Right atrium auricular region (tissue), 2 donors: ENCODE measurements around the gene HTR2B. TPM values are rescaled to one million over a fixed set of nuclear protein-coding genes. Genes with fewer than 3 reads are reported as not detected.
A peak's percentile ranks its signal among the peaks of the same experiment; 100 is the strongest.

ENCODE experiments used
- DNase-seq: peaks from one replicate; pipeline ENCODE4 v3.0.0-alpha.2; 2019; ENCODE audit warnings: low spot score
- H3K27ac ChIP-seq, 2 donors: fragments of 200-600 bp; sonication (generic); 1 replicate in 1 of 2; 2 replicates in 1 of 2; pipeline ENCODE4 v1.5.1; 2016 to 2019
- H3K27me3 ChIP-seq, 2 donors: fragments of 200-600 bp; sonication (generic); one replicate each; pipeline versions ENCODE4 v1.5.1 to v1.6.0; 2017 to 2019
- H3K36me3 ChIP-seq: fragments of 200-600 bp; sonication (generic); one replicate; pipeline ENCODE4 v1.5.1; 2016
- H3K4me1 ChIP-seq, 2 donors: fragments of 200-600 bp; sonication (generic); one replicate each; pipeline versions ENCODE4 v1.5.1 to v1.6.0; 2017 to 2019
- H3K4me3 ChIP-seq, 2 donors: fragments of 200-600 bp; sonication (generic); 1 replicate in 1 of 2; 2 replicates in 1 of 2; pipeline ENCODE4 v1.5.1; 2017 to 2019; ENCODE audit warnings: mild to moderate bottlenecking in 1 of 2, moderate library complexity in 1 of 2
- H3K9me3 ChIP-seq, 2 donors: fragments of 200-600 bp; sonication (generic); one replicate each; pipeline ENCODE4 v1.5.1; 2019
- total RNA-seq, 2 donors: library from RNA; depleted of rRNA; stranded (reverse); fragments of >200 nt; gene quantifications; one replicate each; pipeline ENCODE4 v1.1.0, GENCODE V29; 2016
- TF ChIP-seq, protein P1 (sequence below), 2 donors: fragments of 200-600 bp; sonication (generic); IDR thresholded peaks; one replicate each; pipeline ENCODE4 v1.5.1; 2019; ENCODE audit warnings: antibody characterized with exemption in 2 of 2

The HTR2B gene
- total RNA-seq, 2 donors from 2014 or later = 2.8 to 7.3 TPM

DNA sequence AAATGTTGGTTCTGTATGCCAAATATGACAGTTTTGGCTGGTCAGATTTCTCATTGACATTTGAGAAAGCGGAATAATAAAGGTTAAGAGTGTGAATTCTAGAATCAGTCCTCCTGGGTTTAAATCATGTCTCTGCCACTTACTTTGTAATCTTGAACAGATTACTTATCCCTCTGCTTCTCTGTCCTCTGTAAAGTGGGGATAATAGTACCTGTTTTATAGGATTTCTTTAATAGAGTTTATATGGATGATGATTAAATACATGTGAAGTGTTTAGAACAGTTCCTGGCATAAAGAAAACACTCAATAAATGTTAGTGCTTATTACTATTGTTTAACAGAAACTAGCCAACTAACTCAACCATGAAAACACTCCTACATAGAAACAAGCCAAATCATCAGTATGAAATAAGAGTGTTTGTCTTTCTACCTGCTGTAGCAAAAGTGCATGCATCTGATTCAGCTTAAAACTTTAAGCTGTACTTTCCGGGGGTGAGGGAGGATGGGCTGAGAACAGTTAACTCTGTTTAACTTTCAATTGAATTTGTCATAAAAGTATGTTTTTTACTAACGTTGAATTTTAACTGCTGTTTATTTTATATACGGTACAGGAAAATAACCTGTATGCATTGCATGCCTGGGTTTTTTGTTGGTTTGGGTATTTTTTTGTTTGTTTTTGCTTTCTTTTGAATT is 6.8 kb downstream of the HTR2B start:
- no peaks in the 10 kb centered on the region for H3K27me3 ChIP-seq
- no peaks in the 10 kb centered on the region for H3K9me3 ChIP-seq
- H3K4me1 ChIP-seq = peaks cover 0 to 6% of the 10 kb centered on the region in 2 donors
- H3K27ac ChIP-seq = no peak overlapping the region
- no peak for DNase-seq
- no peak overlapping the region for H3K4me3 ChIP-seq
- TF ChIP-seq, protein P1, sequence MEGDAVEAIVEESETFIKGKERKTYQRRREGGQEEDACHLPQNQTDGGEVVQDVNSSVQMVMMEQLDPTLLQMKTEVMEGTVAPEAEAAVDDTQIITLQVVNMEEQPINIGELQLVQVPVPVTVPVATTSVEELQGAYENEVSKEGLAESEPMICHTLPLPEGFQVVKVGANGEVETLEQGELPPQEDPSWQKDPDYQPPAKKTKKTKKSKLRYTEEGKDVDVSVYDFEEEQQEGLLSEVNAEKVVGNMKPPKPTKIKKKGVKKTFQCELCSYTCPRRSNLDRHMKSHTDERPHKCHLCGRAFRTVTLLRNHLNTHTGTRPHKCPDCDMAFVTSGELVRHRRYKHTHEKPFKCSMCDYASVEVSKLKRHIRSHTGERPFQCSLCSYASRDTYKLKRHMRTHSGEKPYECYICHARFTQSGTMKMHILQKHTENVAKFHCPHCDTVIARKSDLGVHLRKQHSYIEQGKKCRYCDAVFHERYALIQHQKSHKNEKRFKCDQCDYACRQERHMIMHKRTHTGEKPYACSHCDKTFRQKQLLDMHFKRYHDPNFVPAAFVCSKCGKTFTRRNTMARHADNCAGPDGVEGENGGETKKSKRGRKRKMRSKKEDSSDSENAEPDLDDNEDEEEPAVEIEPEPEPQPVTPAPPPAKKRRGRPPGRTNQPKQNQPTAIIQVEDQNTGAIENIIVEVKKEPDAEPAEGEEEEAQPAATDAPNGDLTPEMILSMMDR (IDR thresholded peaks at IDR 0.05) = no peak
- no peaks in the 10 kb centered on the region for H3K36me3 ChIP-seq

DNA sequence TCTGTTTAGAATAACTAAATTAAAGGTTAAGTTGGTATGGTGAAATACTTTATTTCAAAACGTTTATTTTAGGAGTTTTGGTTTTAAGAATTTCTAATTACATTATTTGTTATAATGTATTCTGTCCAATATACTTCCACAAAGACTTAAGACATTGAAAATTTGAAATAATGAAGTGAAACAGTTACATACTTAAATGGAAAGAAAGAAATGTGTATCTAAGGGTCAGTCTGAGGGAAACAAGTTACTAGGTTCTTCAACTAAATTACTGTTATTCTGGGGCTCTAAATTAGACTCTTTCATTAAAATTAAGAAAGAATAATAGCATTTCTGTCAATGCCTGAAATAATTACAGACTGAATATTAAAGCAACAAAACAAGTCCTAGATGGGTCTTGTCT is 7.7 kb downstream of the HTR2B start:
- H3K4me3 ChIP-seq = no peak overlapping the region
- H3K9me3 ChIP-seq = no peaks in the 10 kb centered on the region
- no peak for DNase-seq
- no peaks in the 10 kb centered on the region for H3K36me3 ChIP-seq
- no peaks in the 10 kb centered on the region for H3K4me1 ChIP-seq
- H3K27ac ChIP-seq = no peak overlapping the region
- H3K27me3 ChIP-seq = no peaks in the 10 kb centered on the region
- TF ChIP-seq, protein P1 (IDR thresholded peaks at IDR 0.05) = no peak

DNA sequence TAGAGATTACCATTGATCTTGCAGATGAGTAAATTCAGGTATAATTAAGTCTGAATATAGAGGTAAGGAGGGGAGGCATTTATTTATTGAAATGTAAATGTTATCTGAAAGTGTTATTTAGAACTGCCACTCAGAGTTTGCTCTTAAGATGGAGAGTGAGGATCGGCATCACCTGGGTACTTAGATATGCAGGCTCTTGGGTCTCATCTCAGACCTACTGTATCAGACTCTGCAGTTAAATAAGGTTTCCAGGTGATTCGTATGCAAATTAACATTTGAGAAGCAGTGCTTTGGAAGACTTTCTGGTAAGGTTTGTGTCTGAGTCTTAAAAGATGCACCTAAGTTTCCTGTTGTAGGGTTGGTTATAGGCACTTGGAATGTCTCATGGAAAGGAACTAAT is 9.2 kb downstream of the HTR2B start:
- TF ChIP-seq, protein P1 (IDR thresholded peaks at IDR 0.05) = no peak
- Histone ChIP-seq H3K36me3 (no peaks in the 10 kb centered on the region), H3K27me3 (no peaks in the 10 kb centered on the region), H3K4me1 (peaks cover 0 to 3% of the 10 kb centered on the region in 2 donors), H3K27ac (no peak overlapping the region), H3K4me3 (no peak overlapping the region), H3K9me3 (no peaks in the 10 kb centered on the region)
- DNase-seq = no peak

DNA sequence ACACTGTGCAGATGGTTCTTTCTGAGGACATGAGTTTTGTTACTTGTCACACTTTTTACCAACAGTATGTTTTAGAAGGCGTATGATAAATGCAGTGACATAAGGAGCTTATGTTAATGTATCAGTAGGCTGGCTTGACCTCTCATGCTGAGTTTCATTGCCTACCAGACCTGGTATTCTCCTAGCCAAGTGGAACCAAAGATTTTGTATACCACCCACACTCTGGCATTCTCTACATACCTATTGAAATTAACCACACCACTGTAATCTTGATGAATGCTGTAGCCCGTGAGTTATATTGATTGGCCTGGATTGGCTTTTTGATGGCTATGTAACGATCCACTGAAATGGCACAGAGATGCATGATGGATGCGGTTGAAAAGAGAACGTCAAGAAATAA is 11.4 kb downstream of the HTR2B start:
- TF ChIP-seq, protein P1 (IDR thresholded peaks at IDR 0.05) = no peak
- Histone ChIP-seq H3K4me1 (peaks cover 0 to 4% of the 10 kb centered on the region in 2 donors), H3K36me3 (peaks cover 7% of the 10 kb centered on the region), H3K9me3 (no peaks in the 10 kb centered on the region), H3K27ac (no peak overlapping the region), H3K27me3 (no peaks in the 10 kb centered on the region), H3K4me3 (no peak overlapping the region)
- DNase-seq = no peak

DNA sequence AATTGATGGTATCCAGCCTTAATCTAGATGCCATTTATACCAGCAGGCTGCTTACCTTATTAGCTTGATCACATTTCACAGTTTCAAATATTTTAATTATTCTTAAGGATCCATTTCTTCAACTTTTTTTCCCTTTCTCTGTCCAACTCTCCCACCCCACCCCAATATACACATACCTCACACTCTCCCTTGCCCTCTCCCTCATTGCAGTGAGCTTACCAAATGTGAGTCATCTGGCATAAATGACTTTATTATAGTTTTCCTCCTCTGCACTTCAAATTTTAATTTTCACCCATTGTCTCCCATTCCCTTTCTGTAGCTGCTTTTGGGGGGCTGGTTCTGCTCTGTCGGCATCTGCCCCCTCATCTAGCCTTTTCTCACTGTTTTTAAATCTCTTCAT is 12.9 kb downstream of the HTR2B start:
- Histone ChIP-seq H3K36me3 (peaks cover 7% of the 10 kb centered on the region), H3K27me3 (no peaks in the 10 kb centered on the region), H3K4me3 (no peak overlapping the region), H3K9me3 (no peaks in the 10 kb centered on the region), H3K27ac (no peak overlapping the region), H3K4me1 (peaks cover 0 to 4% of the 10 kb centered on the region in 2 donors)
- TF ChIP-seq, protein P1 (IDR thresholded peaks at IDR 0.05) = no peak
- no peak for DNase-seq

DNA sequence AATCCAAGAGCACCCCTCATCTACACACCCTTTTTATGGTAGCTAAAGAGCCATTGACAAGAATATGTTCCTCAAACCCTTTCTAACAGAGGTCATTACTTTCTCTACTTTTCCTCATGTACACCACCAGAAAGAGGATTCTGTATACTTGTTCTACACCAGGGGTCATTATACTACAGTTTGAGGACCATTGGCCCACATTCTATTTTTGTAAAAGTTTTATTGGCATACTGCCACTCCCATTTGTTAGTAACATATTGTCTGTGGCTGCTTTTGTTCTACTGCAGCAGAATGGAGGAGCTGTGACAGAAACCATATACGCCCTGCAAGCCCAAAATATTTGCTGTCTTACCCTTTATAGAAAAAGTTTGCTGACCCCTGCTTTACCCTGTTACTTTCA is 14.3 kb downstream of the HTR2B start:
- TF ChIP-seq, protein P1 (IDR thresholded peaks at IDR 0.05) = peak in 1 of 2 donors; percentile 45
- Histone ChIP-seq H3K4me1 (peaks cover 0 to 4% of the 10 kb centered on the region in 2 donors), H3K36me3 (peaks cover 7% of the 10 kb centered on the region), H3K9me3 (no peaks in the 10 kb centered on the region), H3K4me3 (no peak overlapping the region), H3K27ac (no peak overlapping the region), H3K27me3 (no peaks in the 10 kb centered on the region)
- no peak for DNase-seq
